GM19351 (cell line): ENCODE measurements around the gene MTHFD1L.
A peak's percentile ranks its signal among the peaks of the same experiment; 100 is the strongest.

Experiments
- ATAC-seq: cut with Tn5 transposase; IDR thresholded peaks from one replicate; pipeline ENCODE4 v1.9.1; 2021; ENCODE audit warnings: mild to moderate bottlenecking, moderate library complexity; ENCODE audit not compliant: unreplicated experiment

Gene MTHFD1L

GRCh38 chr6:150865043-150865405 is 478 bp upstream of the MTHFD1L start:
- no peak for ATAC-seq

DNA sequence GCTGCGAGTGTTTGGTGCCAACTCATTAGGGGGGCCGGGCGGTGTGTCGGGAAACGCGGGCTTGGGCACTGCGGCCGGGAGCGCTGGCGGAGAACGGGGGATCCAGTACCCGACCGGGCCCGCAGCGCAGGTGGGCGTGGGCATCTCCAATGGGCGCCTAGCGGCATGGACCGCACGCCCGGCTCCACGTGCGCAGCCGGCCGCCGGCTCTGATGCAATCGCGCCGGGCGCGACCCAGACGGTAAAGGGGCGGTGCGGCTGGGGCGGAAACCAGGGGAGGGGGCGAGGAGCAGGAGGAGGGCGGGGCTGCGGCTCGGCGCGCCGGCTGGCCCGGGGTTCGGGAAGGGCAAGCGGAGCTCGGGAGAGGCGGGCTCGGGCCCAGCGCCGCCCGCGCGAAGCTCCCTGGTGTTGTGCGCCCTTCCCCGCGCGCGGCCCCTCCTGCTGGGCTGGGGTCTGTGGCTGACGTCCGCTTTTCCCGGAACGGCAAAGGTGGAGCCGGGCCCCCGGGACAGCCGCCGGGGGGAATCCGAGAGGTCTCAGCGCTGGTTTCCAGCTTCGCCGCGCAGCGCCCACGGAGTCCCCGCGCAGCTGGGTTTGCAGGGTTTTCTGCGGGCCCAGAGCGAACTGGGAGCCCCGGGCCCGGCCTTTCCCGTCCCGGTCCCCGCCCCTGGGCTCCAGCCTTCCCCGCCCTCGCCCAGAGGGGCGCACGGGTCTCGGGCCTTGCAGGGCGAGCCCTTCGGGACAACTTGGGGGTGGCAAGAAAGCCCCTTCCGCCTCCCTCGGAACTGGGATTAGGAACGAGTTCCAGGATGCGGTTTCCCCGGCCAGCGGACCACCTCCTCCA is 867 bp downstream of the MTHFD1L start:
- ATAC-seq, result peak; percentile 71

- no peak for ATAC-seq
Observed at GRCh38 chr6:150866991-150867501, 1.5 kb downstream of the MTHFD1L start.

DNA sequence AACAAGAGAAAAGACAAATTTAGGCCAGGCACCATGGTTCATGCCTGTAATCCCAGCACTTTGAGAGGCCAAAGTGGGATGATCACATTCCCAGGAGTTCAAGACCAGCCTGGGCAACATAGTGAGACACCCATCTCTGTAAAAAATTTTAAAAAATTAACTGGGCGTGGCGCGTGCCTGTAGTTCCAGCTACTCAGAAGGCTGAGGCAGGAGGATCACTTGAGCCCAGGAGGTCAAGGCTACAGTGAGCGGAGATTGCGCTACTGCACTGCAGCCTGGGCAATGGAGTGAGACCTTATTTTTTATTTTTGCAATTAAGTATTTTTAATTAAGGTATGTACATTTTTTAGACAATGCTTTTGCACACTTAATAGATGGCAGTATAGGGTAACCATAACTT is 3.3 kb downstream of the MTHFD1L start:
- ATAC-seq, result no peak

GRCh38 chr6:150874179-150874578 is 8.7 kb downstream of the MTHFD1L start:
- no peak for ATAC-seq

DNA sequence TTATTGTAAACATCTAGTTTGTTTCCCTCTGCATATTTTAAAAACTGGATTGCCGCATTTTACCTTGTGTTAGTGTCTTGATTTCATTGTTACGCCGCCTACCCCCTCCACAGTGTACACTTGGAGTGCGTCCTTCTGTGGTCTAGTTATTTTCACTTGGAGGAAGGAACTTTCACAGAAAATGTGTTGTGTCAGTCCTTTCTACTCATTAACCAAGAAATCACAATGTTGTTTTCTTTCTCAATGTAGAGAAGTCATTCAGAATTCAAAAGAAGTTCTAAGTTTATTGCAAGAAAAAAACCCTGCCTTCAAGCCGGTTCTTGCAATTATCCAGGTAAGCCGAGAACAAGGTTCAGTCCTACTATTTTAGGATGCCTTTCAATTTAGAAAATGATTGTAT is 10.3 kb downstream of the MTHFD1L start:
- ATAC-seq, result no peak

- ATAC-seq, result no peak
Observed at GRCh38 chr6:150876598-150876997, 11.1 kb downstream of the MTHFD1L start.

- no peak for ATAC-seq
Observed at GRCh38 chr6:150877928-150878327, 12.4 kb downstream of the MTHFD1L start.

DNA sequence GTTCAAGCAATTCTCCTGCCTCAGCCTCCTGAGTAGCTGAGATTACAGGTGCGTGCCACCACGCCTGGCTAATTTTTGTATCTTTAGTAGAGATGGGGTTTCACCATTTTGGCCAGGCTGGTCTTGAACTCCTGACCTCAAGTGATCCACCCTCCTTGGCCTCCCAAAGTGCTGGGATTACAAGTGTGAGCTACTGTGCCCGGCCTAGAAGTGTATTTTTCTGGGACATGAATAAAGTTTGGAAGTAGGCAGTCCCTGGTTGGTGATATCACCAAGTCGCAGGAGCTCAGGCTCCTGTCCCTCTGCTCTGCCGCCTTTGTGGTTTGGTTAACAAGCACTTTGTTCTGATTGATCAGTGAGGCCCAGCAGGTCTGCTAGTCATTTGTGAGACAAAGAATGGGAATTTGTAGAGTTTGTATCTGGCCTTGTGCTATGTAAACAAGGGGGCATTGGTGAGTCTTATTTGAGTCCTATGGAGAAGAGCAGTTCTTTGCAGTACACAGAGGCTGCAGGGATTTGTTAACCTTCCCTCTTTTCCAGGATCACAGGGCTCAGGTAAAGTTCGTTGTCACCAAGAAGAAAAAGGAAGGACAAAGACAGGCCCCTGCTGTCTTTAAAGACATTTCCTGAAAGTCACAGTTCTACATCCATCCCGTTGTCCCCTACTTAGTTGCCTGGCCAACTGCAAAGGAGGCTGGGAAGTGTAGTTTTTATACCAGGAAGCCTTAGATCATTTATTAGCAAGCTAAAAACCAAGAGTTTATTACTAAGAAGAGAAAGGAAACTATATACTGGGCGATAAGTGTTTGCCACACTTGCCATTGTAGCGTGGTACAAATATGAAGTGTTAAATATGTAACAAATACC is 13.1 kb downstream of the MTHFD1L start:
- no peak for ATAC-seq

DNA sequence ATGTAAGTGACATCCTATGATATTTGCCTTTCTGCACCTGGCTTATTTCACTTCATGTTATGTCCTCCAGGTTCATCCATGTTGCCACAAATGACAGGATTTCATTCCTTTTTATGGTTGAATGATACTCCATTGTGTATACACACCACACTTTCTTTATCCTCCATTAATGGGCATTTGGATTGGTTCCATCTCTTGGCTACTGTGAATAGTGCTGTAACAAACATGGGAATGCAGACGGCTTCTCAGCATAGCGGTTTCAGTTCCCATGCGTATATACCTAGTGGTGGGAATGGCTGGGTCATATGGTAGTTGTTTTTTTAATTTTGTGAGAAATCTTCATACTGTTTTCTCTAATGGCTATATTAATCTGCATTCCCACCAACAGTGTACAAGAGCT is 14.8 kb downstream of the MTHFD1L start:
- no peak for ATAC-seq

GRCh38 chr6:150881911-150882481 is 16.5 kb downstream of the MTHFD1L start:
- no peak for ATAC-seq

DNA sequence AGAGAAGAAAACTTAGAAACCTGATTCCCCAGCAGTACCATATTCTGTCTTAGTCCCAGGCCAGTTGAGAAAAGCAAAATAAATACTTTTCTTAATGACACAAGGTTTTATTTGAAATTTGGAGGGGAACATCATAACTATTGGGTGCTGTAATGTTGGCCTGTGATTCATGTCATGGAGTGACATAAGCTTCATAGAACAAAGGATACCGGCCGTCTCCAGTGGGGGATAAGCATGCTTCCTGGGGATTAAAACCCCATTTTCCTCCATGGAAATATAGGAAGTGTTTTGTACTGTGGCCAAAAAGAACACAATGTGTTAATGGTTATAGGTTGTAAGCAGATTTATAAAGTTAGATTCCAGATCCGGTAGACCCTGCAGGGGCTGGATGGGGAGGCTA is 18.0 kb downstream of the MTHFD1L start:
- no peak for ATAC-seq

GRCh38 chr6:150886155-150886554 is 20.7 kb downstream of the MTHFD1L start:
- ATAC-seq, result no peak

DNA sequence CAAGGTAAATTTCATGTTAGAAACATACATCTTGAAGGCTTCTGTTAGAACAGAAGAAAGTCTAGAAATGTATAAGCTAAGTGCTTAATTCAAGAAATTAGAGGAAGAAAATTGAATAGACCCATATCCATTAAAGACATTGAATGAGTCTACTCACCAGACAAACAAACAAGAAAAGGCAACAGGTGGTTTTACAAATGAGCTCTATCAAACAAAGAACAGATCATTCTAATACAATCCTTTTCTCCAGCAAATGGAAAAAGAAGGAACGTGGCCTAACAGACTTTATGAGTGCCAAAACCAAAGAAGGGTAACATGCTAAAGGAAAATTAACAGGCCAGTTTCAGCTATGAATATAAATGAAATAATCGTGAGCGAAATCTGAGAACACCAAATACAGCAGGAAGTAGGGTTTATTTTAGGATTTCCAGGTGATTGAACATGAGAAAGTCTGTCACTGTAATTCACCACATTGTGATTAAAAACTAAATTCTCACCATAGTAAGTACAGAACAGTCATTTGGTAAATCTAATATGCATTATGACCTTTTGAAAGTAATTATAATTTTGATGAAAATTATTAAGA is 22.6 kb downstream of the MTHFD1L start:
- ATAC-seq, result peak; percentile 72

DNA sequence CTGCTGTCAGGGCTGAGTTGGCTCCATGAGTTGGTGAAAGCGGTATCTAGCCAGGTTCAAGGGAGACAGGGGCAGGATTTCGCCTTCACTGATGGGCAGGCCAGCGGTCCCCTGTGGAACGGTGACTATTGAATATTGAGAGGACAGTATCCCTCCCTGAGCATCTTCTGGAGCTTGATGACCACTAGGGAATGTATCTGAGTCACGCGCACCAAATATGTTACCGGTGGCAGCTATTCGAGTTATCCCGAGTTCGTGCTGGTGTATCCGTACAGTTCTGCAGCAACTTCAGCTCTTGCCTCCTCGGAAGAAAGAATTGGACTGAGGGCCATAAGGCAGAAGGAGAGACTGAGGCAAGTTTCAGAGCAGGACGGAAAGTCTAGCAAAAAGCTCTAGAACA is 24.8 kb downstream of the MTHFD1L start:
- ATAC-seq, result no peak

DNA sequence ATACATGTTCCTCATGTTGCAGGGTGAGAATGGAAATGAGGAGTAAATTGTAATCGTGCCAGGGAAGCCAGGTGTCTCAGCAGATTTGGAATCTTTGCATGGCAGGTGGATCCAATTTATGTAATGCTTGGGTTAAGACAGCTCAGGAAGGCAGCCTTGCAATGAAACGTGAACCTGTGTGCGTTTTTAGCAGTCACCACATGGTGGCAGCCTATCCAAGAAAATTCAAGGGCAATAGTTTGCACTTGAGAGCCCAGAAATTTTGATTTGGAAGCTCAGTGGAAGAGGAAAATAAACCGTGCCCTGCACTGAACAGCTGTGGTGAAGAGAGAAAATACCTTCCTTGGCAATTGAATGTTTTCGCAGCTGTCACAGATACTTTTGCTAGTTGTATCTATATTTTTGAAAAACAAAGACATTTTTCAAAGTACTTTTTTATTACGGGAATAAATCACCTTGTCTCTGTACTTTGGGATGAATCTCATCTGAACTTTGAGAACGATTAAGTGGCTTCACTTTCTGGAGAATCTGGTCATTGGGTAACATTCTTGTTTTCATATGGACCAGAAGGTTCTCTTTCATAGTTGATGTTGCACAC is 26.5 kb downstream of the MTHFD1L start:
- peak; percentile 51 for ATAC-seq

GRCh38 chr6:150894191-150894744 is 28.8 kb downstream of the MTHFD1L start:
- ATAC-seq, result no peak

DNA sequence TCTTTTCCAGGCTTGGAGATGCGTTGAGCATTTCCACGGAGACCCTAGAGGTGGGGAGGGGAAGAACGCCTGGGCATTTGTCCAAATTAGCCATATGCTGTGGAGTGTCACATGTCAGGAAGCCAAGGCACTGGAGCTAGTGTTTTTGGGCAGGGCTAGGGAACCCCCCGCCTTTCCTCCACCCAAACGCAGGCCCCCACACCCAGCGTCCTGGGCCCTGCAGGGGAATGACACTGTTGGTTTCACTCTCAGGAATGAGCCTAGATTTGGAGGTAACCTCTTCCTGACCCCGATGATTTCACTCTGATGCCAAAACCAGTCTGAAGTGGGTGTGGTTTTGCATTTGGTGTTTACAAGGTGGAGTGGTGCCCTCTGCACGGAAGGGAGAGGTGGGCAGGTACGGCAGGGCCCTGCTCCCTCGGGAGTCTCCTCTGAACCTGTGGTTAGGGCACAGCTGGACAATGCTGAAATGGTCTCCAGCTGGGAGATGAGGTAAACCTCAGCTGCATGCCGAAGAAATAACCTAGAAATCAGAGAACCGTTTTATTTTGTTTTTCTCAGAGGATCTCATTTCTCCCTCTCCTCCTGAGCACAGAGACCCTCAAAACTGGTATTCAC is 29.5 kb downstream of the MTHFD1L start:
- ATAC-seq, result peak; percentile 47

- no peak for ATAC-seq
Observed at GRCh38 chr6:150895928-150896632, 30.6 kb downstream of the MTHFD1L start.
